ENCODE measurements around the gene KCNH1.

The KCNH1 gene

DNA sequence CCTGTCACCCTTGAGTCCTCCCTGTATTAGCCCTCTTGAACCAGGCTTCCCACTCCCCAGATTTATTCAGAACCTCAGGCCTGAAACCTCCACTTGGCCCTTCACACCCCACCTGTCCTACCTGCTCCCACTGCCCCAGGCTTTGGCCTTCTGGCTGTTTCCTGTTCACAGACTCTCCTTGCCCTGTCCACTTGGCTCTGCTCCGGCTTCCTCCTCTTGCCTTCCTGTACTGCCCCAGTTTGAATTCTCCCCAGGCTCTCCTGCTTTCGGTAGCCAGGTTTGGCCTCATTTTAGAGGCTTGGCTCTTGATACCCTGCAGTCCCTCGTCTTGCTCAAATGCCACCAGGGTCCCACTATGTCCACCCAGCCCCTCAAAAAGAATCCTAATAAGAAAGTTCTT is 385.2 kb downstream of the KCNH1 start:
- no peak for DNase-seq

DNA sequence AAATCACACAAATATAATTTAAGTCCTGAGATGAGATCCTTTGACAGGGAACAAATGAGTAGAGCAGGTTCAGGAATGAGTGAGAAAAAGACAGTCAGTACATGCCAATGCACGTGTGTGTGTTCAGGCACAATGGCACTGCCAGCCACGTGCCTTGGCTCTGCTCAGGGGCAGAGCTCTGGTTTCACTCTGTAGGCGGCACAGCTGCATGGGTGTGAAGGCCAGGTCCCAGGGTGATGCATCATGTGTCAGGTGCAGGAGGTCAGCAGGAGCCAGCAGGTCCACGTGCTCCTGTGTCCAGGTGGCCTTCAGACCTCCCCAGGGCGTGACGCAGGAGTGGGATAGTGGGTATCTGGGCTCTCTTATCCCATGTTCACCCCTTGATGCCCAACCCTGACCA is 386.1 kb downstream of the KCNH1 start:
- no peak for DNase-seq

DNA sequence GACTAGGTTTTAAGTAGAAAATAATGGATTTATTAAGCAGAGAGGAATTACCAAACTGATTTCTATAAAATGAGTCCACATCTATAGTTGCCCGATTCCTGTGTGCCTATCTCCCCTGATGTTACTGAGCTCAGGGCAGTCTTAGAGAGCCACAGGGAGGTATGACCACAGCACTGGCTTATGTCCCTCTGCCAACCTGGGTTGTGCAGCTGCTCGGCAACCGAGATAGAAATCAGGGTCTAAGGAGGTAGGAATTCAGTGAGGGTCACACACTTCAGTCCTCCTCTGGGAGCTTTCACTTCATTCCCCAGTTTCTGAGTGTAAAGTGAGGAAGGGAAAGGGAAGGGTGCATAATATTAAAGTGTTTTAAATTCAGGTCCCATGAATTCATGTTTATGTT is 386.8 kb downstream of the KCNH1 start:
- DNase-seq = no peak

DNA sequence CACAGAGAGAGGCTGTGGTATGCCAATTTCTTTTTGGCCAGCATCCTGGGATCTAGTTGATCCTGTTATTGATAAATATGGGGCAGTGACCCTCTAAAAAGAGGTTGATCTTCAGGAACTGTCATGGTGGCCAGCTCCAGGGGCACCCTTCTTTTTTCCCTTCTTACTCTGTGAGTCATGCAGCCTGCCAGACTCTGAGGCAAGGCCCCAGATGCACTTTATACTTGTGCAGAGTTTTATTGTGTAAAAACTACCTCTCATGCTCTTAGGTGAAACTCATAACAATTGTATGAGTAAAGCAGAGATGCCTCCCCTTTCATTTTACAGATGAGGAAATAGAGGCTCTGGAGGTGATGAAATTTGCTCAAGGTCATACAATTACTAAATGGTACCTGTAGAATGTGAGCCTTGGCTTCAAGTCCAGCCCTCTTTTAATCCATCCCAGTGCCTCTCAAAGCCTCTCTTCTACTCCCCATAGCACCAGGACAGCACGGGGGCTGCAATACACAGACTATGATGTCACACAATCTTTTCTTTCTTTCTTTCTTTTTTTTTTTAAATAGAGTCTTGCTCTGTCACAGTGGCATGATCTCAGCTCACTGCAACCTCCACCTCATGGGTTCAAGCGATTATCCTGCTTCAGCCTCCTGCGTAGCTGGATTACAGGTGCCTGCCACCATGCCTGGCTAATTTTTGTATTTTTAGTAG is 387.8 kb downstream of the KCNH1 start:
- no peak for DNase-seq

DNA sequence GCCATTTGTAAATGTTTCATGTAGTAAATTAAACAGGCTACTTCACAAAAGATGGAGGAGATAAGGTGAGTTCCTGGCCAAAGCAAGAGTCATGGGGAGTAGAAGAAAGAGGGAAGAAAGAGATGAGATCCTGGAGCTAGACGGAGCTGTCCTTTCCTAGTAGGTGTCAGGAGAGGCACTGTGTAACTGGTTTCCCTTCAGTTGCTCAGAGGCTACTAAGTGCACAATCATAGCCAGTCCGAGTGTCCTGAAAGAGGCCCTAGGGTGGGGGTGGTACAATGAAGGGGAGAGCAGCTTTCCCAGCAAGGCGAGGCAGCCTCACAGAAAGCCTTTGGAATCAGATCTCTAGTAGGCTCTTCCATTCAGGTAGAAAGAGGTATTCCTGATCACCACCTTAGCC is 390.9 kb downstream of the KCNH1 start:
- DNase-seq = no peak

DNA sequence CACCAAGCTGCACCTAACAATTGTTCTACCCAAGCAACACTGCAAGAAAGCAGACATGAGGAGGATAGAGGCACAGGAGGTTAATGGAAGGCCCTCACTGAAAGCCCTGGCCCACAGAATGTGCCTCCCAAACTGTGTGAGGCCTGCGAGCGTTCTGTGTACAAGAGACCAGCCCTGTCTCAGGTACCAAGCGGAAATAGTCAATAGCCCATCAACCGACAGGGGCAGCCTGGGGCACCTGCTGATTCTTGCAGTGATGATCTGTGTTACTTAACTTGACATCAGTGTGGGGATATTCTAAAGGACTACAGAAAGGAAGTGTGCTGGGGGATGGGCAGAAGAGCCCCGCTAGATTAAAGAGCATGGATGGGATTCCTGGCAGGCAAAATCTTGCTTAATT is 392.4 kb downstream of the KCNH1 start:
- no peak for DNase-seq

DNA sequence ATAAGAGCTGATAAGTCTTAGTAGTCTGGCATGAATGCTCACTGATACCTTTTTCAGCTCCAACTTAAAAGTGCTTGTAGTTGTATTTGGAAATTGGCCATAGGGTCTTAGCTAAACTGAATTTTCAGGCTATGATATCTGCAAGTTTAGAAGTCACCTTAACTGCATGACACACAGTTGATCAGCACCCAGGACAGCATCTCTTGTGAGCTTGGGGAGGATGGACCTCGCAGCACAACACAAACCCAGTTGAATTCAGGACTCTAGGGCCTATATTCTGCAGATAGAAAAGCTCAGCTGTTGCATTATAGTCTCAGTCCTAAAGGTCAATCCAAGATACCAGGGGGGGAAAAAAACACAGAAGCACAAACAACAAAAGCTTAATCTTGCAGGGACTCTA is 394.3 kb downstream of the KCNH1 start:
- DNase-seq = no peak

DNA sequence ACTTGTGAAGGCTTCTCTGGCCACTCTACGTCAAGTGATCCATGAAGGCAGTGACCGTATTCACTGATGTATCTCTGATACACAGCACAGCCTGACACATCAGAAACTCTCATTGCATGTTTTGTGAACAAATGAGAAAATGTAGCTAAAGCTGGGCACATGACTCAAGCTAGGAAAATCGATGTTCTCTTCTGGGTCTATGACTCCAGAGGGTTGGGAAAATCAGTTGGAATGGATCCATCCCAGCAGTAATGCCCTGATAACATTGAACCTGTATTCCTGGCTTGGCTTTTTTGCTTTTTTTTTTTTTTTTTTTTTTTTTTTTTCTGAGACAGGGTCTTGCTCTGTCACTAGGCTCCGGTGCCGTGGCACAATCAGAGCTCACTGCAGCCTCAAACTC is 395.7 kb downstream of the KCNH1 start:
- no peak for DNase-seq

DNA sequence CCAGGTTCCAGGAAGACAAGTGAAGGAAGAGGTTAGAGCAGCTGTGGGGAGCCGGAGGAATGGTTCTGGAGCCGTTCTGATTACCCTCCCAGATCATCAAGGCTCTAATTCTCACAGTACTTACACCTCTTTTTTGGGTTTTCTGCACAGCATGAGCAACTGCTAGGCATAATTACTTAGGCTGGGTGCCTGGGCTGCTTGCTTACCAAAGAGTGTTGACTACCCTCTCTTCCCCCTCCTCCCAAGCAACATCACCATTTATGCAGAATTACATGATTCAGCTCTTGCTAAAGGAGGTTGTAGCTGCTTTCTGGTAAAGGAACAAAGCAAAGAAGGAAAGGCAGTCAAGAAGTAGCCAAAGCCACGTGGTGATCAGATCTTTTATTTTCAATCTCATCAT is 397.2 kb downstream of the KCNH1 start:
- DNase-seq = no peak

DNA sequence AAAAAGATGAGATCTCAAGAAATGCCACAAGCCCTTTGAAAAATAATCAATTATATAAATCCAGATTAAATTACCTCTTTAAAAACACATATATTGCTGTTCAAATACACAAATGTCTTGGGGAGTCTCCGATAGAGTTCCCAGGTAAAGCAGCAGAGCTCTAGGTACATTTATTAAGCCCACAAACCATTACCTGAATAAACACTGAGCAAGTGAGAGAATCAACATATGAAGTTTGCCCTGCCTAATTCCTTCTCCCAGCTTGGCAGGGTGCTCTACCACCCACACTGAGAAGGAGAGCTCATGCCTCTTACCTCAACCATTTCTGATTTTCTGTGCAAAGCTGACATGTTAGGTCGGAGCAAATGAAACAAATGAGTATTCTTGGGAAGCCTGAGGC is 402.4 kb downstream of the KCNH1 start:
- no peak for DNase-seq

DNA sequence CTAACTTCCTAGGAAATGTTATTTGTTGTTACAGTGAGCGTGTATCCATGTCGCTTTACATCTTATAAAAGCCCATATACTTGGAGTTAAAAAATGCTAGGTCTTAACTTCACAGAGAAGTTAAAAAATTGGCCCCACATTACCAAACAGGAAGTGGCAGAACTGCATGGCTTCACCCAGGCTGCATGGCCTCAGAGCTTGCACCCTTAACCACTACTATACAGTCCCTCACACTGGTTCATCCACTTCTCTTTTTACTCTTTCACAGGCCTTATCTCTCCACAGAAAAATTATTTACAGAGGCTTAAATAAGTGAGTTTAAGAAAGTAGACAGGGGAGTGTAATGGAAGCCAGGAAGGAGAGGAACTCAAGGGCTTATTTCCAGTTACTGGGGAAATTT is 402.8 kb downstream of the KCNH1 start:
- DNase-seq = no peak

DNA sequence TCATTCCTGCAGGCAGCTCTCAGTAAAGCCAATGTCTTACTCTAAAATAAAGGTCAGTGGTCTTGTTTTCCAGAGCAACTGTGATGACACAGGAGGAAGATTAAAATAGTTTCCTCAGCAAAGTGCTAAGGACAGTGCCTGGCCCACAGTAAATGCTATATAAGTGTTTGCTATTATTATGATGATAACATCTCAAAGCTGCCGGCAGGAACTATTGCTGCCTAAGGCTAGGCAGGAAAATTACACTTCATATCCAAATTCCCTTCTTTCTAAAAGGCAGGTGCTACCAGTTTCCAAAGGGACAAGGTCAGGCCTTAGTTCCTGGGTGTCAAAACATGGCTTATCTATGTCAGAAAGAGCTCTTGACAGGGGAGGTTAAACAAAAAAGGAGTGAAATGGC is 403.9 kb downstream of the KCNH1 start:
- no peak for DNase-seq

DNA sequence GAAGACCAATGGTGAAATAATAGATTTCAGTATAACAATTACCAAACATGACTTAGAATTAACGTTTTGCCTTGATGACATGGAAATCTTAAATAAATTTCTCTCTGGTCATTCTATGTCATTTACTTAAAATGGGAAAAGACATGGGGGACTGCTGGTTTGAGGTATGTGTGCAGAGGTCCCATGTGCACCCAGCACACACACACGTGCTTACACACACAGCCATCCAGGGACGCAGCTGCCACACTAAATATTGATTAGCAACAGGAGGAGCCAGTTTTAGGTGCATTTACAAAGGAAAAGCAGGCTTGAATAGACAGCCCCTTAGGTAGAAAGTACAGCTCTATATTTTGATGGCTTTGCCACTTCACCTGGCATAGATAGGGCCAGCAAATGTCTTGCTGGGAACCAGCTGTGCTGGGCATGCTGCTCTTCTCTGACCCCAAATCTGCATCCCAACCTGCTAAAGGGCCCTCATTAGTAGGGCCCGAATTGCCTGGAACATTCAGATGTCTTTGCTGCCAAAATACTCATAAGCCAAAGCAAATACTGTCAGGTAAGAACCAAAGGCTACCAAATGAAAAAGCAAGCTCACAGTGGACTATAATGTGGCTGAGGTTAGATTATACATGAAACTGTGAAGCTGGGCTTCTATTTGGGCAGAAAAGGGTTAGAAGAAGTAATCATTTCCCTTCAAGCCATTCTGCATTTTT is 405.4 kb downstream of the KCNH1 start:
- DNase-seq = no peak

DNA sequence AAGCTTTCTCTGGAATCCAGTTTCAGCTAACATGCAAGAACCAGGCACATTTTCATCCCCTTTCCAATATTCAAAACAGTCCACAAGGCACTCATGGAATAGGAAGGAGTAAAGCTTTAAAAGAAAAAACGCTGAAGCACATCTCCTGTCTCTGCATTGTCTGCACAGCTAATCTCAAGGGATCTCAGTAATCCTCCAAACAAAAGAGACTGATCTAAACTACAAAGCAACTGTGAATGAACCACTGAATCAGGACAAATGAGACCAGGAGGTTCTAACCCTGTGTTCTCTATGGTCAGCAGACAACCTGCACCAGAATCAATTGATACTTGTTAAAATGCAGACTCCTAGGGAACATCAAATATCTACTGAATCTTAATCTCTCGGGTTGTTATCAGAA is 406.2 kb downstream of the KCNH1 start:
- no peak for DNase-seq

DNA sequence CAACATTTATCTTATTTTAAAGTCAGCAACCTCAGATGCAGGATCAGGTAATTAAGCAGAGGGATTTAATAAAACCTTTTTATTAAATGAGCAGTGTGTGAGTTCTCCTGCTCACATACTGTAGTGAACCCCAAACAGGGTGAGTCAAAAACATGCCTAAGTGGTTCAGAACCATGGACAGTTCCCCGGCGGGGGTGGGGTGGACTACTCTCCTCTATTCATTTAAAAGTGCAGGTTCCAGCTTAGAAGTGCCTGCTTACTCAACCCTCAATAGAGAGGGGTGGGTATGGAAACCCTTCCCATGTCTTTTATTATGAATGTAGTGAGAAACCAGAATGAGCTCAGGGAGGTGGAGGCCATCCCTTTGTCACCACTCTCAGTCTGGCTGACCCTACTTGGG is 407.3 kb downstream of the KCNH1 start:
- peak; percentile 45 for DNase-seq

DNA sequence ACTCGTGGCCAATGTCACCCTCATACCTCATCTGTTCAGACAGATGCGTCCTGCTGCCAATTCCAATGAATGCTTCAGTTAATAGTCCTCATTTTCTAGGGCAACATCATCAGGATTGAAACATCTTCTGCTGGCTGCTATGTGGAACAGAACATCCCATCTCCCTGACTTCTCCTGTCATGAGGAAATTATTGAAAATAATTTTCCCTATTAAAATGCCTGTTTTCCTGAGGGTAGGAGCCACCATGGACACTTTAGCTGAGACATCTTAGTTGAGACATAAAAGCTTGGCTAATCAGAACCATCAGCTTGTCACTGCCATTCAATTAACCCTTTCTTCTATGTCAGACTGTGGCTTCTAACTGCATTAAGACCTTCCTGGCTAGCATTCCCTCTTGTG is 409.2 kb downstream of the KCNH1 start:
- DNase-seq = no peak

DNA sequence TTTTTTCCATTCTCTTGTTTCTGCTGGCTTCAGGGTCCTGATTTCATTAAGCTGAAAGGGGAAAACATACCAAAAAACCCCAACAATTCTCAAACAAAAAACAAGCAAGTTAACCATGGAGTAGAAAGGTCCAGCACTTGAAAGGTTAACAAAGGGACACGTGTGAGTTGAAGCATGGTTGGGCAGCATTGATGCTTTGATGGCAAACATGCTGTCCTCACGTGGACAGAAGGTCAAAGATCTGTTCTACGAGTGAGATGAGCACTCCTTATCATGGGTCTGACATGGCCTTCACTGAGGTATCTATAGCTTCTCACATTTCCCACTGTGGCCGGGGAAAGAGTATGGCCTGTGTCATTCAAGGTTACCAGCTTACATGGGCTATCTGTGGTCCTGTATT is 410.3 kb downstream of the KCNH1 start:
- no peak for DNase-seq

DNA sequence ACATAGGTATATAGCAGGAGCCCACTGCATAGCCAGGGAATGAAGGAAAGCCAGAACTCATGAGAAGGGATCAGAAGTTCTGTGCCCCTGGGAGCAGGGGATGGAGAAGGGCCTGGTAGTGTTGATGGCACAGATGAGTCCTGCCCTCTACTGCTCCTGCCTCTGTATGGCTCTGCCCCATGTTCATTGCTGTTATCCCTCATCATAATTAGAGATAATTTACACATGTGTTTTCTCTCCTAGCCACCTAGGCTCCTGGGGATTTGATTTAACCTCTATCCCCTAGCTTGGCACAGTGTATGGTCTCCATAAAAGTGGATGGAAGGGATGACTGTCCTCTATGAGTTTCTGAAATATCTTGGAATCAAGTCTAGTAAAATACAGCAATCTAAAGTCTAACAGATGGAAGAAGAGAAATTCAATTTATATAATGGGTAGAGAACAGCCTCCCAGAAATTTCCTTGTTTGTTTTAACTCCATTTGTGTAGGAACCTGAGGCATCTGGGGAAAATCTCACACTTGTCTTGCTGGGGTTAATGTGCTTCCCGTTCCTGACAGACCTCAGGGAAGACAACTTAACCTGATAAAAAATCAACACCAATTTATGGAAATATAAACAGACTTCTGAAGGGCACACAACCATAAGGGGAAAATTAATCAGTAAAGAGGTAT is 411.4 kb downstream of the KCNH1 start:
- no peak for DNase-seq

DNA sequence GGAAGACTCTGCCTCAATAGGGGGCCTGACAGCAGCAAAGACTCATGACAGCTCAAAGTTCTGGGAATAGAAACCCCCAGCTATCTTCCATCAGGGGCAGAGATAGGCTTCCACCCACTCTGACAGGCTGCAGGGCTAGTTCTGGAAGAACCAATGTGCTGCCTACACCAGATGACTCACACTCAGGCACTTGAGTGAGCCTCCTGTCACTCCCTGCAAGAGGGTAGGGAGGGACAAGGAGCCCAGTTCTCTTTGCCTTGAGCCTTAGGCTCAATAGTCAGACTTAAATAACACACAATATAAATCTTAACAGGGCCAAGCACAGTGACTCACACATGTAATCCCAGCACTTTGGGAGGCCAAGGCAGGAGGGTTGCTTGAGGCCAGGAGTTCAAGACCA is 418.9 kb downstream of the KCNH1 start:
- no peak for DNase-seq

DNA sequence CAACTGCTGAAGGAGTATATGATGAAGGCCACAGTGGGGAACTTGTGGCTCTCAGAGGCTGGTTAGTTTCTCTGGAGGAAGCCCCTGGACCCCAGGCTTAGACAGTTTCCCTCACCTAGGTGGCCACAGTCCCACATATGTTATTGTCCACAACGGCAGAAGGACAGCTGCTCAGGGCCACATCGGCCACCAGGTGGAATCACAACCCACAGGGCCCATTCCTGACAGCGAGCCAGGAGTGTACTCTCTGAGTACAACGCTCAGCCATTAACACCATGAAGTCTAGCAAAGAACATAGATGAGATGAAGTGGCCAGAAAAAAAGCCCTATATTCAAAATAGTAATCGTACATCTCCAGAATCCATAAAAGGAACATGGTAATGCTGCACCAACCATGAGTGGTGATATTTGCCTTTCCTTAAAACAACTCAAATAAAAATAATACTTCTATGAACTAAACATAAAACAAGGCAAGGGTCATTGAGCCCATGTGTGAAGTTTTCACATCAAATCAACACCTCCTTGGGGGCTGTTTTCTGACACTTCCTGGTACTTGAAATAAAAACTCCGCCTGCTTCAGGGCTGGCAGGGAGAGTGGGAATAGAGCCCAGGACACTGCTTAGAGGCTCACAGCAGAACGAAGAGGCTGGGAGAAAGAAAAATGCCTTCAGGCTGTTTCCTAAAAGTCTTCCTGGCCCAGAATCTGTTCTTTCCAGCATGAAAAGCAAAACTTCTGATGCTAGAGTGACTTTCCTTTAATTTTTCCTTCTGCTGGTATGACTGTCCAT is 421.9 kb downstream of the KCNH1 start:
- DNase-seq = no peak

DNA sequence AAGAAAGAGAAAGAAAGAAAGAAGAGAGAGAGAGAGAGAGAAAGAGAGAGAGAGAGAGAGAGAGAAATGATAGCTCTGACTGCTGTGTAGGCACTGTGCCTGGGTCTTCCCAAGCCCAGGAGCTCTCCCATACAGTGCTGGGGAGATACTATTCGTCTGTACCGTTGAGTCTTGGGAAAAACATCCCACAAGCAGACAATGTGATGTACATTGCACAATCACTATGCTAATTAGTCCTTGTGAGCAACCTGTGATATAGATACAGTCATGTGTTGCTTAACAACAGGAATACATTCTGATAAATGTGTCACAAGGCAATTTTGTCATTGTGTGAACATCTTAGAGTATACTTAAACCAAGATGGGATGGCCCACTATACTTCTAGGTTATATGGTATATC is 424.2 kb downstream of the KCNH1 start:
- no peak for DNase-seq

DNA sequence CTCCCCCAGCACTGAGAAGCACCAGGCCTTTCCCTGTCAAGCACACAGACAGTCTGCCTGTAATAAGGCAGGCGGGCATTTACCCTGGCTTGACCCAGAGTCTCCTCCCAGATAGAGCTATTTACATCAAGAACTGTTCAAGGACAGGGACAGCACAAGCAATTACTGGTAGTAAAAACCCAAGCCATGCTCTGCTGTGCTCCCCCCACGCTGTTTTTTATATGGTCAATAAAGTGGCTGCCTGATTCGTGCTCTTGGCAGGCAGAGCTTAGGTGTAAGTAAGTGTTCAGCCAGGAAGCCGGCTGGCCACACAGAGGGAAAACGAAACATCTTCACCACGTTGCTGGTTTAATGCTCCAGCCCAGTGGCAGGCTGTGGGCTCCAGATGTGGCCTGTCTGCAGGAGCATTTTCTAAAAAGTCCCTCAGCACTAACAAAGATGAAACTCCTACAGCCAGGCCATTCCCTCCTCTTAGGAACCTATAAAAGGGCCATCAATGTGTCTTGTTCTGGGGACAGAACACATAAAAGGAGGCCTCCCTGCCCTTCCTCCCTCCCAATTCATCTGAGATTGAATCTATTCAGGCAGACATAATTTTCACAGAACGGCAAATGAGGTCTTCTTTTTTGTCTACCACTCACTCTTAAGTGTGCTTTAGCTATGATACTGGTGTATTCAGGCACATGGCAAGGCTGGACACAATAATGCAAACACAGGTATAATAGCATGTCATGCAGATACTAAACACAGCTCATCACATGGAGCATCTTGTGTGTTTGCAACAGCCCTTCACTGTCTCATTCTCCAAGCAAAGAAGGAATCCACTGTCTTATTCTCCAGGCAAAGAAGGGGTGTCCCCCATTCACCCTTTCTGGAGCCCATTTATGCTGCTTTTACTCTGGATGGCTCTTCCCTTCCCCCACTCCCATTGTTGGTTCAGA is 426.4 kb downstream of the KCNH1 start:
- DNase-seq = no peak
